Endometrium (tissue), 2 donors: Measurements from ENCODE around the gene DENND2A.
"Not testable (repeated sequence)": the region's sequence is repeated elsewhere in the genome, so short reads cannot be mapped to it uniquely, and the experiment has no call there.

ENCODE experiments used
- FAIRE-seq: peaks from 2 replicates; lab custom pipeline; 2012; peaks lifted over from hg19 to GRCh38; lab: Jason Lieb, UNC
- donor health status: control.
- donor health status: control.

Gene DENND2A

GRCh38 chr7:140587243-140587642 is 53.4 kb downstream of the DENND2A start:
- no peak for FAIRE-seq

DNA sequence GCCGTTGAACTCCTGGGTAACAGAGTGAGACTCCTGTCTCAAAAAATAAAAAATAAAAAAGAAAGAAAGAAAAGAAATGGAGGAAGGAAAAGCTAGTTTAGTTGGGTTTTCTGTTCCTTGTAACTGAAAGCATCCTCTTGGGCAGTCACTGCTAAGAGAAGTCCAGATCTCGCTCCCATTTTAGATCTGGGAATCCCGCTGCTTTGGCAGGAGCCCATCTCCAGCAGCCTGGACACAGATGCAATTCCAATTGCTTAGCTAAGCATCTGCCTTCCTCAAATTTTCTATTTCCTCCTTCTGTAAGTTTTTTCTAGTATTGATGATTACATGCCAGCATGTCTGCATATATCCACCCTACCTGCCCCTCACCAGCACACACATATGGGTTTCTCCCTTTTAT is 54.1 kb downstream of the DENND2A start:
- no peak for FAIRE-seq

DNA sequence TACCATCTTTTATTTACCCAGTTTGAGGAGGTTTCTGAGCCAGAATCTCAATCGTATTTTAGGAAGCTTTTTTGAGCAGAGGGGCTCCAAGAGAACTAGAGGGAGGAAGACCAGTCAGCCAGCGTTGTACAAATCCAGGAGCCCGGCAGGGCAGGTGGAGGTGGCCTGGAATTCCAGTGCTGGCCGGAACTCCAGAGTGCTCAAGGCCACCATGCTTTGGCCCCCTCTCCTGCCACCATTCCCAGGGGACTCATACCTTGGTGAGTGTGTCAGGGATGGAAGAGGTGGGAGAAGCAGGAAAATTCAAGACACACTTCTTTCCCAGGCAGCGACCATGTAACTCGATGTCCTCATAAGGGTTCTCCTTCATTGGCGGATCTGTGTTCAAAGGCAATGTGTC is 55.3 kb downstream of the DENND2A start:
- FAIRE-seq: no peak

GRCh38 chr7:140584195-140584851 is 56.3 kb downstream of the DENND2A start:
- no peak for FAIRE-seq

DNA sequence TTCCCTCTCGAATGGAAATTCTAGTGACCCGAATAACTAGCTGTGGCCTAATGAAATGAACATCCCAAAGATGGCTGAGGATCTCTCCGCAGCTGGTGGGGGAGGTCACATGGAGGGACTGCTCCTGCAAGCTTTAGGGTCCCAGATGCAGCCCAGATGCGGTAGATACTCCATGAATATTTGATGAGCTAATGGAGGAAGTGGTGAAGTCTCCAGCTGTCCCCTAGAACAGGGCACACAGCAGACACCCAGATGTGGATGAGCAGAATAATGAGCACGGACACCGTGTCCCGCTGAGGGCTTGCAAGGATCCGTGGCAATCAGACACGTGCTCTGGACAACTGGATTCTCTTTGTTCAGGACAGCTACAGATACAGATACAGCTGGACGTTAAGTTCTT is 59.2 kb downstream of the DENND2A start:
- no peak for FAIRE-seq

DNA sequence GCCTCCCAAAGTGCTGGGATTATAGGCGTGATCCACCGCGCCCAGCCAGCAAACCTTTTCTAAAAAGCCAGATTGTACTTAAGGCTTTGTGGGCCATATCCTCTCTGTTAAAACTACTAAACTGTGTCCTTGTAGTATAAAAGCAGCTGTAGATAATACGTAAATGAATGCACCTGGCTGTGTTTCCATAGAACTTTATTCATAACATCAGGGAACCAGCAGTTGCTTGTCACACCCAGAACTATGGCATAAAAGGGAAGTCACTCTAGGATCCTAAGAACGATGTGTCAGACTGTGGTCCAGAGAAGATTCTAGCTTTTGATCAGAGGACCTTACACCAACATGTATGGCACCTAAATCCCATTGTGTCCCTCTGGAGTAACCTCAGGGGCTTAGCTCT is 63.0 kb downstream of the DENND2A start:
- FAIRE-seq: no peak

GRCh38 chr7:140576589-140576988 is 64.0 kb downstream of the DENND2A start:
- no peak for FAIRE-seq

DNA sequence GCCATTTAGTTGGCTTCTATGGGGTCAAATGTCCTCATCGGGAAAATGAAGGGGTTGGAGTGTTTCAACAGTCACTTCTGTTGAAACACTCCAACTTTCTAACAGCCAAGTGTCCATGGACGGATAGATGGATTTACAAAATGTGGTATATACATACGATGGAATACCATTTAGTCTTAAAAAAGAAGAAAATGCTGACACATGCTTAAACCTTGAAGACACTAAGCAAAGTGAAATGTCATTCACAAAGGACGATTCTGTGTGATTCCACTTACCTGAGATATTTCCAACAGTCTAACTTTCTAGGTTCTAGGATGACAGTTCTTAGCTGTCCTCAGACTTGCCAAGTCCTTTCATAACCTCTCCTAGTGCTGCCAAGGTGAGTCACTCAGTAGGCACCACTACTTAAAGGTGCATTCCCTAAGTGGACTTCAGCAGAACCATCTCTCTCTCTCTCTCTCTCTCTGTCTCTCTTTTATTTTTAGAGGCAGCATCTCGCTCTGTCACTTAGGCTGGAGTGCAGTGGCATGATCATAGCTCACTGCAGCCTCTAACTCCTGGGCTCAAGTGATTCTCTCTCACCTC is 69.0 kb downstream of the DENND2A start:
- FAIRE-seq: no peak

- FAIRE-seq: no peak
Observed at GRCh38 chr7:140570120-140570519, 70.5 kb downstream of the DENND2A start.

- no peak for FAIRE-seq
Observed at GRCh38 chr7:140568021-140568813, 72.4 kb downstream of the DENND2A start.

- not testable (repeated sequence) for FAIRE-seq
Observed at GRCh38 chr7:140566186-140566585, 74.4 kb downstream of the DENND2A start.

- FAIRE-seq: not testable (repeated sequence)
Observed at GRCh38 chr7:140565761-140566160, 74.9 kb downstream of the DENND2A start.

GRCh38 chr7:140564643-140565042 is 76.0 kb downstream of the DENND2A start:
- no peak for FAIRE-seq

DNA sequence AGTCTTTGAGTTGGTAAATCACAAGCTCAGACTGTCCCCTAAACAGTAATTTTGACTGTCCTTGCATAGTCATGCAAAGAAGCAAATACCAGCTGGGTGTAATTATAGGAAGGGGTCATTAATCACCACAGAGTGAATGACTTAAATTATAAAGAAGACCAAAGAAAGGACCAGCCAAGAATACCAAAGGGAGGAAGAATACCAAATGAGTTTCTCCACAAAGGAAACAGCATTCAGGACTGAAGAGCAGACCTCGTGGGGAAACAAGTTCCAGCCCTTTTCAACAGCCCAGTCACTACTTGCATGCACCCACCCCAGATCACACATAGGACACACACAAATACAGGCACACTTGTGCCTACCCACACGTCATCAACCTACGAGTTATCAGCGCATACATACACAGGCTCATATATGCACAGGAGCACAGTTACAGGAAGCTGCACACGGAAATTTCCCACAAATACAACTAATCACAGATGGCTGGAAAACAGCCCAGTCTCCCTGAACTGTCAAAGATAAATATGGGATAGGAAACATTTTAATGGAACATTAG is 77.6 kb downstream of the DENND2A start:
- no peak for FAIRE-seq

GRCh38 chr7:140559410-140559809 is 81.2 kb downstream of the DENND2A start:
- no peak for FAIRE-seq

DNA sequence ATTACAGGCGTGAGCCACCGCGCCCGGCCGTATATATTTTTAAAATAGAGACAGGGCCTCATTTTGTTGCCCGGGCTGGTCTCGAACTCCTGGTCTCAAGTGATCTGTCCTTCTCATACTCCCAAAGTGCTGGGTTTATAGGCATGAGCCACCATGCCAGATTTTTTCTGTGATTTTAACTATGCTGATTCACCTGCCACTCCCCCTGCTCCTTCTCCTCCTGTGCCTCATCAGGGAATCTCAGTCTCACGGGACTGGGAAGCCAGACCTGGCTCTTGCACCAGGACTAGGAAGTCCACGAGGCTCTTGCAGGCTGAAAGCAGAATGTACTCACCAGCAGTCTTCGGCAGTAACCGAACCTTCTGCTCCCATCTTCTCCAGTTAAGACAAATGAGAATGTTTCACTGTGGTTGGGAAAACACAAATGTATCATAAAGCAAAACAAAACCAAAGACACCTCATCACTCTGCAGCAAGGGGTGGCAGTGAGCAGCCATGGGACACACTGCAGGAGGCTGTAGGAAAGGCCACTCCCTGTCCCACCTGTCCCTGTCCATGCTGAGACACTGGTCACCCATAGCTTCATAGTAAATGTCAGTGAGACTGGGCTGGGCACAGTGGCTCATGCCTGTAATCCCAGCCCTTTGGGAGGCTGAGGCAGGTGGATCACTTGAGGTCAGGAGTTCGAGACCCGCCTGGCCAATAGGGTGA is 82.6 kb downstream of the DENND2A start:
- no peak for FAIRE-seq

DNA sequence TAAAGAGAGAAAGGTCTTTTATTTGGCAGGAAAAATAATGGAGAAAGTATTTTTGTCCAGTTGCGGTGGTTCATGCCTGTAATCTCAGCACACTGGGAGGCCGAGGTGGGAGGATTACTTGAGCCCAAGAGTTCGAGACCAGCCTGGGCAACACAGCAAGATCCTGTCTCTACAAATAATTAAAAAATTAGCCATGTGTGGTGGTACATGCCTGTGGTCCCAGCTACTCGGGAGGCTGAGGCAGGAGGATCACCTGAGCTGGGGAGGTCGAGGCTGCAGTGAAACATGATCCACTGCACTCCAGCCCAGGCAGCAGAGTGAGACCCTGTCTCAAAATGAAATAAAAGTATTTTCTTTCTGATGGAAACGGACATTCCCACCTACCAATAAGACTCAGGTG is 83.5 kb downstream of the DENND2A start:
- no peak for FAIRE-seq

DNA sequence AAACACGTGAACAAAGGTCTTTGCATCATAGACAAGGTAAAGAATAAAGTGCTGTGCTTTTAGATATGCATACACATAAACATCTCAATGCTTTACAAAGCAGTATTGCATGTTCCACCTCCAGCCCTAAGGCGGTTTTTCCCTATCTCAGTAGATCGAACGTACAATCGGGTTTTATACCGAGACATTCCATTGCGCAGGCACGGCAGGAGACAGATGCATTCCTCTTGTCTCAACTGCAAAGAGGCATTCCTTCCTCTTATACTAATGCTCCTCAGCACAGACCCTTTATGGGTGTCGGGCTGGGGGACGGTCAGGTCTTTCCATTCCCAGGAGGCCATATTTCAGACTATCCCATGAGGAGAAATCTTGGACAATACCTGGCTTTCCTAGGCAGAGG is 87.4 kb downstream of the DENND2A start:
- not testable (repeated sequence) for FAIRE-seq

GRCh38 chr7:140552240-140552679 is 88.4 kb downstream of the DENND2A start:
- no peak for FAIRE-seq

GRCh38 chr7:140551355-140552239 is 89.0 kb downstream of the DENND2A start:
- FAIRE-seq: peak; percentile 74

- no peak for FAIRE-seq
Observed at GRCh38 chr7:140546947-140547346, 93.7 kb downstream of the DENND2A start.
